H1 (cell line): ENCODE results near the gene CDKN2B-AS1. TPM values are rescaled to one million over a fixed set of nuclear protein-coding genes. Genes with fewer than 3 reads are reported as not detected.

Experiments used
- CHD7 ChIP-seq: fragments of 300-600 bp; sonication (generic); IDR thresholded peaks from 2 replicates; pipeline ENCODE4 v1.7.1; 2012; ENCODE audit warnings: low read length, moderate library complexity, mild to moderate bottlenecking, inconsistent platforms; ENCODE audit not compliant: insufficient replicate concordance
- KDM4A ChIP-seq: IDR thresholded peaks from one replicate; pipeline ENCODE4 v1.7.1; 2012; ENCODE audit warnings: low read depth, mild to moderate bottlenecking, moderate library complexity, low read length, inconsistent platforms; ENCODE audit not compliant: severe bottlenecking
- MAFK ChIP-seq: IDR thresholded peaks from 2 replicates; pipeline ENCODE4 v1.6.1; 2012; ENCODE audit warnings: low read depth, mild to moderate bottlenecking, improper control_type of control experiment, low read length
- POLR2A ChIP-seq, 2 experiments: IDR thresholded peaks; 1 replicate in 1 of 2; 2 replicates in 1 of 2; pipeline ENCODE4 v1.6.1; 2011; ENCODE audit warnings: low read depth in 2 of 2, low read length in 2 of 2, mild to moderate bottlenecking in 2 of 2; ENCODE audit errors: control extremely low read depth in 1 of 2
- POLR2AphosphoS5 ChIP-seq: IDR thresholded peaks from 2 replicates; pipeline ENCODE4 v1.6.1; 2011; ENCODE audit warnings: low read depth, low read length
- POU5F1 ChIP-seq: IDR thresholded peaks from 2 replicates; pipeline ENCODE4 v1.6.1; 2011; ENCODE audit warnings: low read depth, mild to moderate bottlenecking, low read length, moderate library complexity
- SAP30 ChIP-seq: fragments of 300-600 bp; sonication (generic); IDR thresholded peaks from 2 replicates; pipeline ENCODE4 v1.7.1; 2012; ENCODE audit warnings: low read length, moderate library complexity, mild to moderate bottlenecking, inconsistent platforms; ENCODE audit not compliant: insufficient read depth, insufficient replicate concordance
- TAF1 ChIP-seq: IDR thresholded peaks from 2 replicates; pipeline ENCODE4 v1.6.1; 2011; ENCODE audit warnings: mild to moderate bottlenecking, low read depth, low read length
- TCF12 ChIP-seq: IDR thresholded peaks from 2 replicates; pipeline ENCODE4 v1.6.1; 2011; ENCODE audit warnings: low read depth, mild to moderate bottlenecking, low read length
- polyA plus RNA-seq, 7 experiments: library from polyadenylated mRNA; depleted of rRNA in 3 of 7; stranded (reverse) in 5 of 7; unstranded in 2 of 7; fragments of >200 nt in 5 of 7; fragments of 200-250 nt in 2 of 7; gene quantifications; 1 replicate in 5 of 7; 2 replicates in 1 of 7; 4 replicates in 1 of 7; pipeline versions ENCODE4 v1.2.1 to v1.2.3, GENCODE V29; 2011 to 2013; ENCODE audit warnings: missing spikeins in 2 of 7, mixed read lengths in 2 of 7
- total RNA-seq: library from RNA; stranded (reverse); fragmentation: NEBNext Ultra II Directional; extraction: Animal tissue kit (Norgen Biotek cat#: 25700); gene quantifications from 2 replicates; pipeline ENCODE4 v1.2.1, GENCODE V29; 2021

Gene CDKN2B-AS1
- total and polyA plus RNA-seq, 2 of the 8 experiments (the other 6 are each of a cell fraction or from before 2014, with no cell fraction given): not detected

GRCh38 chr9:21997480-21997879 is 2.9 kb downstream of the CDKN2B-AS1 start (continued):
- no peak for TF ChIP-seq CHD7
- no peak for TF ChIP-seq TAF1
- TF ChIP-seq MAFK: no peak
- no peak for TF ChIP-seq KDM4A
- no peak for TF ChIP-seq POU5F1
- TF ChIP-seq SAP30: no peak
- TF ChIP-seq POLR2AphosphoS5: no peak
- no peak for TF ChIP-seq TCF12
- no peak for TF ChIP-seq POLR2A (IDR thresholded peaks at IDR 0.05; ENCODE audit: control extremely low read depth in 1 of 2, low read depth in 2 of 2, low read length in 2 of 2)
